Neural cell (in vitro differentiated cells): ENCODE measurements around the gene MIEN1.

ENCODE experiments used
- CTCF ChIP-seq: fragments of 450-650 bp; IDR thresholded peaks from 2 replicates; pipeline ENCODE4 v1.5.1; 2014; ENCODE audit warnings: antibody characterized with exemption, mild to moderate bottlenecking, moderate library complexity; ENCODE audit not compliant: poor library complexity, severe bottlenecking
- EZH2 ChIP-seq: fragments of 200-600, 300-800 bp; shearing (Covaris generic), sonication (generic); IDR thresholded peaks from 2 replicates; pipeline ENCODE4 v1.6.1; 2014; ENCODE audit warnings: antibody characterized with exemption, low read length, borderline replicate concordance, mild to moderate bottlenecking; ENCODE audit not compliant: insufficient read depth, poor library complexity, severe bottlenecking
- MXI1 ChIP-seq: fragments of 450-650 bp; conservative IDR thresholded peaks from 2 replicates; pipeline ENCODE4 v1.6.1; 2014; ENCODE audit warnings: antibody characterized with exemption, mild to moderate bottlenecking; ENCODE audit not compliant: poor library complexity, severe bottlenecking
- TF ChIP-seq, protein P1 (sequence below): IDR thresholded peaks from 2 replicates; pipeline ENCODE4 v1.6.1; 2012; ENCODE audit warnings: borderline replicate concordance

GRCh38 chr17:39742126-39742855, 12.0 kb upstream of the MIEN1 start:
- no peak for TF ChIP-seq CTCF
- no peak for TF ChIP-seq EZH2
- no peak for TF ChIP-seq MXI1
- TF ChIP-seq, protein P1, sequence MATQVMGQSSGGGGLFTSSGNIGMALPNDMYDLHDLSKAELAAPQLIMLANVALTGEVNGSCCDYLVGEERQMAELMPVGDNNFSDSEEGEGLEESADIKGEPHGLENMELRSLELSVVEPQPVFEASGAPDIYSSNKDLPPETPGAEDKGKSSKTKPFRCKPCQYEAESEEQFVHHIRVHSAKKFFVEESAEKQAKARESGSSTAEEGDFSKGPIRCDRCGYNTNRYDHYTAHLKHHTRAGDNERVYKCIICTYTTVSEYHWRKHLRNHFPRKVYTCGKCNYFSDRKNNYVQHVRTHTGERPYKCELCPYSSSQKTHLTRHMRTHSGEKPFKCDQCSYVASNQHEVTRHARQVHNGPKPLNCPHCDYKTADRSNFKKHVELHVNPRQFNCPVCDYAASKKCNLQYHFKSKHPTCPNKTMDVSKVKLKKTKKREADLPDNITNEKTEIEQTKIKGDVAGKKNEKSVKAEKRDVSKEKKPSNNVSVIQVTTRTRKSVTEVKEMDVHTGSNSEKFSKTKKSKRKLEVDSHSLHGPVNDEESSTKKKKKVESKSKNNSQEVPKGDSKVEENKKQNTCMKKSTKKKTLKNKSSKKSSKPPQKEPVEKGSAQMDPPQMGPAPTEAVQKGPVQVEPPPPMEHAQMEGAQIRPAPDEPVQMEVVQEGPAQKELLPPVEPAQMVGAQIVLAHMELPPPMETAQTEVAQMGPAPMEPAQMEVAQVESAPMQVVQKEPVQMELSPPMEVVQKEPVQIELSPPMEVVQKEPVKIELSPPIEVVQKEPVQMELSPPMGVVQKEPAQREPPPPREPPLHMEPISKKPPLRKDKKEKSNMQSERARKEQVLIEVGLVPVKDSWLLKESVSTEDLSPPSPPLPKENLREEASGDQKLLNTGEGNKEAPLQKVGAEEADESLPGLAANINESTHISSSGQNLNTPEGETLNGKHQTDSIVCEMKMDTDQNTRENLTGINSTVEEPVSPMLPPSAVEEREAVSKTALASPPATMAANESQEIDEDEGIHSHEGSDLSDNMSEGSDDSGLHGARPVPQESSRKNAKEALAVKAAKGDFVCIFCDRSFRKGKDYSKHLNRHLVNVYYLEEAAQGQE = no peak
